Right lobe of liver (tissue), 4 donors: ENCODE measurements around the gene VSIG2.

Experiments
- POLR2A ChIP-seq: fragments of 450-650 bp; IDR thresholded peaks from one replicate; pipeline ENCODE4 v1.6.1; 2017; ENCODE audit warnings: antibody characterized with exemption, mild to moderate bottlenecking
- TF ChIP-seq, protein P1 (sequence below), 4 donors: fragments of 200-600 bp in 3 of 4; fragments of 450-650 bp in 1 of 4; IDR thresholded peaks; one replicate each; pipeline versions ENCODE4 v1.5.1 to v1.8.0; 2016 to 2022; ENCODE audit warnings: antibody characterized with exemption in 4 of 4, mild to moderate bottlenecking in 2 of 4
- donor health status: DM: no; HTN: no; CAD: no.
- donor health status: DM: no; HTN: no; CAD: no.
- donor health status: DM: no; HTN: yes; CAD: no.

DNA sequence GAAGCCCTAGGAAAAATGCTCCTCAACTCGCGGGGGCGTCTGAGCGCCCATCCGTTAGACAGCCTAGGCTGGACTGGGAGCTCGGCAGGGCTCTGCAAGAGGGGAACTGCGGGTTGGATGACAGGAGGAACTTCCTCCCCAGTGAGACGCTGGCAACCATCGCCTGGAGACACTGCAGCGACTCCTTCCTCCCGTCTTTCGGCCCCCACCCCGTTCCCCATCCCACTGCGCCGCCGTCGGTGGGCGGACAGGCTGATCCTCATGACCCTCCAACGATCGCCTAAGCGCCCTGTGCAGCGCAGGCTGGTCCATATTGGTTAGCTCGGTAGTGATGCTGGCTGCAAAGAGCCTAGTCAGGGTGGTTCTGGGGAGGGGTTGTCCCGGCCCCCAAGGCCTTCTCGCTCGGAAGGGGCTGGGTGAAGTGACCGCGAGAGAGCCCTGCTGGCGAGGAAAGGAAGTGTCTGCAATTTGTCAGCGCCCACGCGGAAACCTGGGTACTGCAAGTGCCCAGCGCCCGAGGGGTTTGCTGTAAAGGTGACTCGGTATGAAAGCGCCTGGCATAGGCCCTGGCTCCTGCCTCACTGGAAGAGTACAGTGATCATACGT is 11.7 kb downstream of the VSIG2 start:
- TF ChIP-seq, protein P1, sequence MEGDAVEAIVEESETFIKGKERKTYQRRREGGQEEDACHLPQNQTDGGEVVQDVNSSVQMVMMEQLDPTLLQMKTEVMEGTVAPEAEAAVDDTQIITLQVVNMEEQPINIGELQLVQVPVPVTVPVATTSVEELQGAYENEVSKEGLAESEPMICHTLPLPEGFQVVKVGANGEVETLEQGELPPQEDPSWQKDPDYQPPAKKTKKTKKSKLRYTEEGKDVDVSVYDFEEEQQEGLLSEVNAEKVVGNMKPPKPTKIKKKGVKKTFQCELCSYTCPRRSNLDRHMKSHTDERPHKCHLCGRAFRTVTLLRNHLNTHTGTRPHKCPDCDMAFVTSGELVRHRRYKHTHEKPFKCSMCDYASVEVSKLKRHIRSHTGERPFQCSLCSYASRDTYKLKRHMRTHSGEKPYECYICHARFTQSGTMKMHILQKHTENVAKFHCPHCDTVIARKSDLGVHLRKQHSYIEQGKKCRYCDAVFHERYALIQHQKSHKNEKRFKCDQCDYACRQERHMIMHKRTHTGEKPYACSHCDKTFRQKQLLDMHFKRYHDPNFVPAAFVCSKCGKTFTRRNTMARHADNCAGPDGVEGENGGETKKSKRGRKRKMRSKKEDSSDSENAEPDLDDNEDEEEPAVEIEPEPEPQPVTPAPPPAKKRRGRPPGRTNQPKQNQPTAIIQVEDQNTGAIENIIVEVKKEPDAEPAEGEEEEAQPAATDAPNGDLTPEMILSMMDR (IDR thresholded peaks at IDR 0.05), result peak; percentile 17 to 28 (median 24)
- TF ChIP-seq POLR2A, result no peak
